ENCODE results near the gene FUT6. TPM values are rescaled to one million over a fixed set of nuclear protein-coding genes. Genes with fewer than 3 reads are reported as not detected.

FUT6 gene
- polyA plus RNA-seq, 3 donors, result not detected

DNA sequence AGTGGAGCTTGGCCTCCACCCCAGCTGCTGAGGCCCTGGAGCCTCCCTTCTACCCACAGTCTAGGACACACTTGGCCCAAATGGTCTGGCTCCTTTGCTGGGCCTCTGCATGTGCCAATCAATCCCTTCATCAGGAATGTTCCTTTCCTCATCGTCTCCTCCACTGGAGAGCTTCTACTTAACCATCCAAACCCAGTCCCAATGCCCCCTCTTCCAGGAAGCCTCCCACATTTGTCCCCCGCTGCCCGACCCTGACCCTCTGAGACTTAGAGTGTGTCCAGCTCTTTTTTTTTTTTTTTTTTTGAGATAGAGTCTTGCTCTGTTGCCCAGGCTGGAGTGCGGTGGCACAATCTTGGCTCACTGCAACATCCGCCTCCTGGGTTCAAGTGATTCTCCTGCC, 51.1 kb downstream of the FUT6 start:
- 100% methylated on average over 2 of the region's 5 CpGs for WGBS (ENCODE audit: insufficient coverage)
- no peak overlapping the region for H3K27ac ChIP-seq (ENCODE audit: low read depth in 1 of 2, low read length in 2 of 2)
- Mint-ChIP-seq H3K4me3 (no peak overlapping the region), H3K9me3 (peaks cover 0 to 7% (median 0%) of the 10 kb centered on the region in 7 donors), H3K27ac (peak overlapping the region in 1 of 7 donors; percentile 3), H3K36me3 (peaks cover 40 to 60% of the 10 kb centered on the region in 2 donors), H3K27me3 (ENCODE audit: low read depth in 3 of 3) (peaks cover 0 to 3% (median 3%) of the 10 kb centered on the region in 3 donors), H3K4me1 (peaks cover 6% of the 10 kb centered on the region)
- intact Hi-C loops (cut with micrococcal nuclease), result no loop called here
- H3K36me3 ChIP-seq (replicated peaks in 1 of 2; ENCODE audit: control insufficient read depth in 1 of 2, insufficient read depth in 2 of 2, low read length in 2 of 2), result peaks cover 58 to 63% of the 10 kb centered on the region in 2 donors
- no peak overlapping the region for H2AFZ ChIP-seq (ENCODE audit: insufficient read depth, low read depth, low read length, poor library complexity, severe bottlenecking)
- H3K79me2 ChIP-seq (ENCODE audit: insufficient read depth, low read length), result peaks cover 8% of the 10 kb centered on the region
- no peaks in the 10 kb centered on the region for H3K27me3 ChIP-seq (ENCODE audit: control insufficient read depth in 2 of 2, insufficient read depth in 2 of 2, low read length in 2 of 2)
- DNase-seq, result no peak
- no peak overlapping the region for H3K9ac ChIP-seq (ENCODE audit: insufficient read depth, low read length, poor library complexity, severe bottlenecking)
- TF ChIP-seq, protein P1, sequence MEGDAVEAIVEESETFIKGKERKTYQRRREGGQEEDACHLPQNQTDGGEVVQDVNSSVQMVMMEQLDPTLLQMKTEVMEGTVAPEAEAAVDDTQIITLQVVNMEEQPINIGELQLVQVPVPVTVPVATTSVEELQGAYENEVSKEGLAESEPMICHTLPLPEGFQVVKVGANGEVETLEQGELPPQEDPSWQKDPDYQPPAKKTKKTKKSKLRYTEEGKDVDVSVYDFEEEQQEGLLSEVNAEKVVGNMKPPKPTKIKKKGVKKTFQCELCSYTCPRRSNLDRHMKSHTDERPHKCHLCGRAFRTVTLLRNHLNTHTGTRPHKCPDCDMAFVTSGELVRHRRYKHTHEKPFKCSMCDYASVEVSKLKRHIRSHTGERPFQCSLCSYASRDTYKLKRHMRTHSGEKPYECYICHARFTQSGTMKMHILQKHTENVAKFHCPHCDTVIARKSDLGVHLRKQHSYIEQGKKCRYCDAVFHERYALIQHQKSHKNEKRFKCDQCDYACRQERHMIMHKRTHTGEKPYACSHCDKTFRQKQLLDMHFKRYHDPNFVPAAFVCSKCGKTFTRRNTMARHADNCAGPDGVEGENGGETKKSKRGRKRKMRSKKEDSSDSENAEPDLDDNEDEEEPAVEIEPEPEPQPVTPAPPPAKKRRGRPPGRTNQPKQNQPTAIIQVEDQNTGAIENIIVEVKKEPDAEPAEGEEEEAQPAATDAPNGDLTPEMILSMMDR (IDR thresholded peaks at IDR 0.05), result no peak
- H3K4me2 ChIP-seq (replicated peaks; ENCODE audit: extremely low read depth, low read length, poor library complexity, severe bottlenecking), result no peak overlapping the region
- H4K20me1 ChIP-seq (ENCODE audit: insufficient read depth, low read length), result peaks cover 22% of the 10 kb centered on the region
- peaks cover 0 to 7% of the 10 kb centered on the region in 2 donors for H3K9me3 ChIP-seq (replicated peaks in 1 of 2; ENCODE audit: control insufficient read depth in 1 of 2, insufficient read depth in 1 of 2, low read length in 2 of 2)
- H3K4me3 ChIP-seq (replicated peaks in 1 of 3; ENCODE audit: low read depth in 2 of 3, low read length in 3 of 3), result no peak overlapping the region
- peaks cover 6 to 13% of the 10 kb centered on the region in 2 donors for H3K4me1 ChIP-seq (ENCODE audit: control insufficient read depth in 1 of 2, insufficient read depth in 2 of 2, low read length in 2 of 2)

DNA sequence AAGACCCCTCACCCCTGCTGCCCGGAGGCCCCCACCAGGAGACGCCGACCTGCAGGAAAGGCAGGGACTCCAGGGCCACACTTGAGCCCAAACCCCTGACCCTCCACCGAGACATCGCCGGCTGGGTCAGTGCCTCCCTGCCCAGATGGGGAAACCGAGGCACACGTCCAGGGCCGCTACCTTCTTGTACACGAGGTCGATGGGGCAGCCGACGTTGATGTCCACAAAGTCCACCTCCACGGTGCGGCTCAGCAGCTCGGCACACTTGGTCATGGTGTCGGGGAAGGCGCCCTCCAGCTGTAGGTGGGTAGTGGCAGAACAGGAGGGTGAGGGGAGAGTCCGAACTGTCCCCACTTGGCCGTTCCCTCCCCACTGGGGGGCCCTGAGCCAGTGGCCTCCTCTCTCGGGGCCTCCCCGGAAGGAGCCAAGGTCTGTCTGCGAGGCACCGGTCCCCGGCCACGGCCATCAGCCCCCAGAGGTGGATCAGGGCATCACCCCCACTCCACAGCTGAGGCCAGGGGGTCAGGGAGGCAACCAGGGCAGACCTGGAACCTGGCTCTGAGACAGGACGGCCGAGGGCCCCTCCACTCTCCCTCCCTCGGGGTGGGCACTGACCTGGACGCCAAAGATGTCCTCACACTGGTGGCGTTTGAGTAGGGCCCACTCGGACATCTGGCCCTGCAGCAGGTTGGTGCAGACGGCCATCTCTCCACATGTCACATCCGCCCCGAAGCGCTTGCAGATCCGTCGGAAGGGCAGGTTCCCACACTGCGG, 51.9 kb downstream of the FUT6 start:
- peaks cover 22% of the 10 kb centered on the region for H4K20me1 ChIP-seq (ENCODE audit: insufficient read depth, low read length)
- no peak overlapping the region for H3K4me3 ChIP-seq (replicated peaks in 1 of 3; ENCODE audit: low read depth in 2 of 3, low read length in 3 of 3)
- WGBS (ENCODE audit: insufficient coverage), result 97% methylated on average over 28 of the region's 39 CpGs
- H3K4me2 ChIP-seq (replicated peaks; ENCODE audit: extremely low read depth, low read length, poor library complexity, severe bottlenecking), result no peak overlapping the region
- peaks cover 0 to 7% (median 0%) of the 10 kb centered on the region in 7 donors for H3K9me3 Mint-ChIP-seq
- H3K36me3 ChIP-seq (replicated peaks in 1 of 2; ENCODE audit: control insufficient read depth in 1 of 2, insufficient read depth in 2 of 2, low read length in 2 of 2), result peaks cover 58 to 63% of the 10 kb centered on the region in 2 donors
- peaks cover 40 to 60% of the 10 kb centered on the region in 2 donors for H3K36me3 Mint-ChIP-seq
- peaks cover 8% of the 10 kb centered on the region for H3K79me2 ChIP-seq (ENCODE audit: insufficient read depth, low read length)
- H2AFZ ChIP-seq (ENCODE audit: insufficient read depth, low read depth, low read length, poor library complexity, severe bottlenecking), result no peak overlapping the region
- peaks cover 0 to 3% (median 1%) of the 10 kb centered on the region in 3 donors for H3K27me3 Mint-ChIP-seq (ENCODE audit: low read depth in 3 of 3)
- H3K9me3 ChIP-seq (replicated peaks in 1 of 2; ENCODE audit: control insufficient read depth in 1 of 2, insufficient read depth in 1 of 2, low read length in 2 of 2), result peaks cover 0 to 7% of the 10 kb centered on the region in 2 donors
- peak overlapping the region in 1 of 7 donors; percentile 15 for H3K27ac Mint-ChIP-seq
- no peak for DNase-seq
- no peak overlapping the region for H3K4me3 Mint-ChIP-seq
- intact Hi-C loops (cut with micrococcal nuclease), result no loop called here
- no peaks in the 10 kb centered on the region for H3K27me3 ChIP-seq (ENCODE audit: control insufficient read depth in 2 of 2, insufficient read depth in 2 of 2, low read length in 2 of 2)
- no peak overlapping the region for H3K9ac ChIP-seq (ENCODE audit: insufficient read depth, low read length, poor library complexity, severe bottlenecking)
- peaks cover 6% of the 10 kb centered on the region for H3K4me1 Mint-ChIP-seq
- H3K27ac ChIP-seq (ENCODE audit: low read depth in 1 of 2, low read length in 2 of 2), result no peak overlapping the region
- TF ChIP-seq, protein P1 (IDR thresholded peaks at IDR 0.05), result no peak
- peaks cover 6 to 13% of the 10 kb centered on the region in 2 donors for H3K4me1 ChIP-seq (ENCODE audit: control insufficient read depth in 1 of 2, insufficient read depth in 2 of 2, low read length in 2 of 2)

All from CD14-positive monocyte (primary cell).